ENCODE results near the gene GRIK1.
"Not testable (repeated sequence)": the region's sequence is repeated elsewhere in the genome, so short reads cannot be mapped to it uniquely, and the experiment has no call there.

Gene GRIK1

GRCh38 chr21:29939924-29940275, at the start of gene GRIK1:
Gene GRIK1 (minus strand): TSS chr21:29939996.
- no peak for DNase-seq (ENCODE audit: low read depth)

- no peak for DNase-seq (ENCODE audit: low read depth)
These were observed 48.0 kb upstream of the GRIK1 start for GRCh38 chr21:29987762-29988161.

GRCh38 chr21:29985866-29986265, 46.1 kb upstream of the GRIK1 start:
- DNase-seq (ENCODE audit: low read depth), result no peak

- DNase-seq (ENCODE audit: low read depth), result no peak
These were observed 39.2 kb upstream of the GRIK1 start for GRCh38 chr21:29979043-29979442.

- DNase-seq (ENCODE audit: low read depth), result no peak
These were observed 36.0 kb upstream of the GRIK1 start for GRCh38 chr21:29975776-29976175.

GRCh38 chr21:29973258-29973657, 33.5 kb upstream of the GRIK1 start:
- no peak for DNase-seq (ENCODE audit: low read depth)

- DNase-seq (ENCODE audit: low read depth), result no peak
These were observed 21.7 kb upstream of the GRIK1 start for GRCh38 chr21:29961291-29962027.

GRCh38 chr21:29958551-29958950, 18.8 kb upstream of the GRIK1 start:
- DNase-seq (ENCODE audit: low read depth), result no peak

GRCh38 chr21:29958035-29958434, 18.2 kb upstream of the GRIK1 start:
- DNase-seq (ENCODE audit: low read depth), result not testable (repeated sequence)

GRCh38 chr21:29953690-29954089, 13.9 kb upstream of the GRIK1 start:
- DNase-seq (ENCODE audit: low read depth), result no peak

GRCh38 chr21:29953072-29953471, 13.3 kb upstream of the GRIK1 start:
- DNase-seq (ENCODE audit: low read depth), result no peak

- DNase-seq (ENCODE audit: low read depth), result no peak
These were observed 12.1 kb upstream of the GRIK1 start for GRCh38 chr21:29951911-29952310.

- no peak for DNase-seq (ENCODE audit: low read depth)
These were observed 10.2 kb upstream of the GRIK1 start for GRCh38 chr21:29949991-29950390.

- DNase-seq (ENCODE audit: low read depth), result no peak
These were observed 7.3 kb upstream of the GRIK1 start for GRCh38 chr21:29947119-29947518.

- DNase-seq (ENCODE audit: low read depth), result no peak
These were observed 4.1 kb upstream of the GRIK1 start for GRCh38 chr21:29943885-29944284.

- DNase-seq (ENCODE audit: low read depth), result no peak
These were observed 2.2 kb upstream of the GRIK1 start for GRCh38 chr21:29942034-29942433.

GRCh38 chr21:29940991-29941390, 1.2 kb upstream of the GRIK1 start:
- DNase-seq (ENCODE audit: low read depth), result no peak

- DNase-seq (ENCODE audit: low read depth), result no peak
These were observed 565 bp upstream of the GRIK1 start for GRCh38 chr21:29940361-29940760.

GRCh38 chr21:29939104-29939923, 482 bp downstream of the GRIK1 start:
- no peak for DNase-seq (ENCODE audit: low read depth)

GRCh38 chr21:29938776-29939103, 1.1 kb downstream of the GRIK1 start:
- no peak for DNase-seq (ENCODE audit: low read depth)

- no peak for DNase-seq (ENCODE audit: low read depth)
These were observed 6.7 kb downstream of the GRIK1 start for GRCh38 chr21:29933088-29933487.

- DNase-seq (ENCODE audit: low read depth), result no peak
These were observed 11.3 kb downstream of the GRIK1 start for GRCh38 chr21:29928537-29928936.

GRCh38 chr21:29920938-29921337, 18.9 kb downstream of the GRIK1 start:
- DNase-seq (ENCODE audit: low read depth), result no peak

- no peak for DNase-seq (ENCODE audit: low read depth)
These were observed 25.5 kb downstream of the GRIK1 start for GRCh38 chr21:29914326-29914725.

All from activated T-cell treated with anti-CD3 and anti-CD28 coated beads for 24 hours (primary cell).